HG03378 (cell line): ENCODE results near the gene SPTA1.

Experiments used
- ATAC-seq: cut with Tn5 transposase; IDR thresholded peaks from one replicate; pipeline ENCODE4 v1.9.1; 2021; ENCODE audit warnings: mild to moderate bottlenecking, moderate library complexity; ENCODE audit not compliant: unreplicated experiment

SPTA1 gene

DNA sequence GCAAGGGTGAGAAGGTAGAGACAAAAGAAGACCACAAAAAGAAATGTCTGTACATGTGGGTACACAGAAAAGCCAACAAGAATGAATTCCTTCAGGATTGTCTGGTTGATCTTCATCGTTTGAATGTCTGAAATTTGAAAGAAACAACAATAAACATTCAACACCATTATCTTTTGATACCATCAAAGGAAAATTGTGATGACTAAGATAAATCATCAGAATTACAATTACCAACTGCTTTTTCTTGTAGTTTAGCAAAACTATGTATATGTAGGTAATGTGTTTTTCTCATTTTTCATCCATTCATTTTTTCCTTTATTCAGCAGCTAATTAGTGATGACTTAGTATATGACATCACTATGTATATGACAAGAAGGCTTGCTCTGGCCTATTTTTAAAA, 106.8 kb downstream of the SPTA1 start, which contains the start of gene OR10X1:
Gene OR10X1 (minus strand): TSS at position 167 of the 400 bp plus-strand sequence. CDS start 0 bp downstream, at position 167.
- ATAC-seq: no peak

DNA sequence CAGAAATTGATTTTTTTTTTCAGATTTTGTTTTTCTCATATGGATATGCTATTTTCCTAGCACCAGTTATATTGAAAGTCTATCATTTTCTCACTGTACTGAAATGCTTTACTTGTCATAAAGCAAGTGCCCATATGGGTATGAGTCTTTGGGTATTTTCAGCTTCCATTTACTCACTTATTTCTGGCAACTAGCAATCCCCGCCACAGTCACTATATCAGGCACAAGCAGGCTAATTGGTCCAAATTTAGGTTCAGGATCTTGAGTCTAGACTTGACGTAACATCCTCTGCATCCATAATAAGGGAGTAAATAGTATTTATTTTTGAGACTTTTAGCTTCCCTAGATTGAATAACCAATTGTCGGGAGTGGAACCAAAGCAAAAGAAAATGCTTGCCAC, 109.0 kb downstream of the SPTA1 start:
- no peak for ATAC-seq

DNA sequence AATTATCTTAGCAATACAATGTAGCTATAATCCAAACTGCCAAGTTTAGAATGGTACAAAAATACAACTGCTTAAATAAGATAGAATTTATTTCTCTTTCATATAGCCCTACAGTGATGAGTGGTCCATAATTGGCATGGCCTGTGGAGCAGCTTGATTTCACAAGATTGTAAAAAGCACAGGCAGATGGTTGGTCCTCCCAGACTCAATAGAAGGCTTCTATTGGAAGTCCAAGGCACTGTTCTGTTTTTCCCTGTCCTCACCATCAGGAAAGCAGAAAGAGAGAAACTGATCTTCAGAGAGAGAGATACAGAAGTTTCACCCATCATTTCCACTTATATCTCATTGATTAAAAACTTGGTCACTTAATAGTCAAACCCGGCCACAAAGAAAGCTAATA, 114.3 kb downstream of the SPTA1 start:
- ATAC-seq: no peak

GRCh38 chr1:158570480-158570879, 116.0 kb downstream of the SPTA1 start, which contains the start of gene OR6P1:
Gene OR6P1 (minus strand): TSS chr1:158570580. CDS start chr1:158563604, 6,976 bp downstream.
- ATAC-seq: no peak

DNA sequence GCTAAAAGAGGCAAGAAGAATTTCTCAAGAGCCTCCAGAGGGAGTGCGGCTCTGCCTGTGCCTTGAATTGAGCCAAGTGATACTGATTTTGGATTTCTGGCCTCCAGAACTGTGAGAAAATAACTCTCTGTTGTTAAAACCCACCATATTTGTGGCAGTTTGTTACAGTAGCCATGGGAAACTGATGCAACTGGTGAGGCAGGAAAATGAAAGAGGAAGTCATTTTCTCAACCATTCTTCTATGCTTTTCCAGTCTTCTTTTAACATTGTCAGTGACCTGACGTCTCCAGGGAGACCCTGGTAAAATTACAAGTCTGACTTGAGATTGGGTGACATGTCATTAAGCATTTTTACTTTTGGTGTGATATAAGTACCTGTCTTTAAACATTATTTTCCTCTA, 121.9 kb downstream of the SPTA1 start:
- no peak for ATAC-seq

- no peak for ATAC-seq
Observed at GRCh38 chr1:158563853-158564252, 122.7 kb downstream of the SPTA1 start.
